ENCODE measurements around the gene MAPK8IP1. TPM values are rescaled to one million over a fixed set of nuclear protein-coding genes. Genes with fewer than 3 reads are reported as not detected.
A peak's percentile ranks its signal among the peaks of the same experiment; 100 is the strongest.

MAPK8IP1 gene
- total and polyA plus RNA-seq, 2 donors (not counting 1 experiment from before 2014, with no cell fraction given), result 2.1 to 4.0 TPM

DNA sequence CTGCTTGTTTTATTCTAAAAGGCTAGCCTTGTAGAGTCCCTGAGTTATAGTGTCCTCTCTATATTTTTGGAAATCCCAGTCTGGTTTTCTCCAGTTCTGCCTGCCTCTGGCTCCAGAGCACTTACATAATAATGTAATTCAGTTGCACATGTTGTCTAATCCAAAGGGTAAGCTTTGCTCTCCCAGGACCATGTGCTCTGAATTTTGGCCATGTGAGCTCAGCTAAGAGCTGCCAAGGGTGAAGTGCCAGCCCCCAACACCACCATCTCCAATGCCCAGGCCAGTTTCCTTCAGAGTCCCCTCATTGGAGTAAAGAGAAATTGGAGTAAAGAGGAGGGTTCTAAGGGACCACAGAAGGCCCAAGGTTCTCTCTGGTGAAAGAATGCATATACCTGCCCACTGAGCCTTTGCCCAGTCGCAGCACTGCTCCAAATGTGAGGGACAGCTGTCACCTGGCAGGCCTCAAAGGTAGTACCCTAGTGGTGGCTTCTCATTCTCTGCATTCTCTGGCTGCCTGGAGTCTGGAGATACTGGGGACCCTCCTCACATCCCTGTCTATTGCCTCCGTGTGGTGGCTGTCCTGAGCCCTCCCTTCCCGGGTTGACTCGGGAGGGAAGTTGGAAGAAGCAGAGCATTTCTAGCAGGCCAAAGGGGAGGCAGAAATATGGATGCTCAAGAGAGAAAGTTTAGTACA, 33.3 kb upstream of the MAPK8IP1 start:
- WGBS (ENCODE audit: insufficient coverage), result 85% methylated on average over 3 of the region's 4 CpGs
- peak overlapping the region; percentile 56 for H3K4me3 Mint-ChIP-seq
- no peaks in the 10 kb centered on the region for H3K9me3 Mint-ChIP-seq (ENCODE audit: insufficient read depth)
- peaks cover 45% of the 10 kb centered on the region for H3K4me1 Mint-ChIP-seq
- H3K27me3 ChIP-seq (replicated peaks in 1 of 4; ENCODE audit: control extremely low read depth in 1 of 4, control insufficient read depth in 3 of 4, insufficient read depth in 4 of 4, low read length in 3 of 4), result no peaks in the 10 kb centered on the region
- H2AFZ ChIP-seq (ENCODE audit: insufficient read depth, low read depth, low read length, poor library complexity, severe bottlenecking), result no peak overlapping the region
- no peak for DNase-seq
- no peaks in the 10 kb centered on the region for H3K27me3 Mint-ChIP-seq
- no peak for TF ChIP-seq EZH2 (IDR thresholded peaks at IDR 0.05; ENCODE audit: borderline replicate concordance, insufficient read depth, low read depth, low read length, poor library complexity, severe bottlenecking)
- TF ChIP-seq, protein P1, sequence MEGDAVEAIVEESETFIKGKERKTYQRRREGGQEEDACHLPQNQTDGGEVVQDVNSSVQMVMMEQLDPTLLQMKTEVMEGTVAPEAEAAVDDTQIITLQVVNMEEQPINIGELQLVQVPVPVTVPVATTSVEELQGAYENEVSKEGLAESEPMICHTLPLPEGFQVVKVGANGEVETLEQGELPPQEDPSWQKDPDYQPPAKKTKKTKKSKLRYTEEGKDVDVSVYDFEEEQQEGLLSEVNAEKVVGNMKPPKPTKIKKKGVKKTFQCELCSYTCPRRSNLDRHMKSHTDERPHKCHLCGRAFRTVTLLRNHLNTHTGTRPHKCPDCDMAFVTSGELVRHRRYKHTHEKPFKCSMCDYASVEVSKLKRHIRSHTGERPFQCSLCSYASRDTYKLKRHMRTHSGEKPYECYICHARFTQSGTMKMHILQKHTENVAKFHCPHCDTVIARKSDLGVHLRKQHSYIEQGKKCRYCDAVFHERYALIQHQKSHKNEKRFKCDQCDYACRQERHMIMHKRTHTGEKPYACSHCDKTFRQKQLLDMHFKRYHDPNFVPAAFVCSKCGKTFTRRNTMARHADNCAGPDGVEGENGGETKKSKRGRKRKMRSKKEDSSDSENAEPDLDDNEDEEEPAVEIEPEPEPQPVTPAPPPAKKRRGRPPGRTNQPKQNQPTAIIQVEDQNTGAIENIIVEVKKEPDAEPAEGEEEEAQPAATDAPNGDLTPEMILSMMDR (IDR thresholded peaks at IDR 0.05), result no peak
- H3K9me3 ChIP-seq (ENCODE audit: control extremely low read depth in 1 of 3, control insufficient read depth in 2 of 3, insufficient read depth in 1 of 3, low read length in 2 of 3), result no peaks in the 10 kb centered on the region
- H3K4me1 ChIP-seq (ENCODE audit: control insufficient read depth in 2 of 2, insufficient read depth in 2 of 2, low read length in 2 of 2), result peaks cover 25 to 31% of the 10 kb centered on the region in 2 donors
- no peak overlapping the region for H3K27ac Mint-ChIP-seq
- peak overlapping the region; percentile 51 for H3K4me2 ChIP-seq (replicated peaks; ENCODE audit: low read depth, low read length, poor library complexity, severe bottlenecking)
- peaks cover 0 to 24% of the 10 kb centered on the region in 2 experiments for H3K36me3 ChIP-seq (replicated peaks in 1 of 2; ENCODE audit: control extremely low read depth in 1 of 2, control insufficient read depth in 1 of 2, extremely low read depth in 1 of 2, insufficient read depth in 2 of 2, low read length in 1 of 2)
- ChIA-PET CTCF (interaction anchor here (3.2 kb wide), 1 partner anchor 80 kb away, joined by 12 read pairs; no protein-coding TSS in a partner anchor), POLR2A (no interaction called here)
- no peak for ATAC-seq (ENCODE audit: low read depth)
- intact Hi-C loops (cut with micrococcal nuclease), result no loop called here
- peaks cover 79% of the 10 kb centered on the region for H4K20me1 ChIP-seq (ENCODE audit: control insufficient read depth, insufficient read depth, low read length, poor library complexity, severe bottlenecking)
- no peak overlapping the region for H3K4me3 ChIP-seq (ENCODE audit: control extremely low read depth in 1 of 5, extremely low read depth in 1 of 5, insufficient read depth in 1 of 5, low read depth in 2 of 5, low read length in 4 of 5)
- peak overlapping the region; percentile 22 for H3K9ac ChIP-seq (ENCODE audit: low read length)
- peak overlapping the region in 1 of 2 donors; percentile 30 for H3K27ac ChIP-seq (ENCODE audit: low read length in 2 of 2)
- peaks cover 92% of the 10 kb centered on the region for H3K79me2 ChIP-seq (ENCODE audit: control insufficient read depth, insufficient read depth, low read length)

DNA sequence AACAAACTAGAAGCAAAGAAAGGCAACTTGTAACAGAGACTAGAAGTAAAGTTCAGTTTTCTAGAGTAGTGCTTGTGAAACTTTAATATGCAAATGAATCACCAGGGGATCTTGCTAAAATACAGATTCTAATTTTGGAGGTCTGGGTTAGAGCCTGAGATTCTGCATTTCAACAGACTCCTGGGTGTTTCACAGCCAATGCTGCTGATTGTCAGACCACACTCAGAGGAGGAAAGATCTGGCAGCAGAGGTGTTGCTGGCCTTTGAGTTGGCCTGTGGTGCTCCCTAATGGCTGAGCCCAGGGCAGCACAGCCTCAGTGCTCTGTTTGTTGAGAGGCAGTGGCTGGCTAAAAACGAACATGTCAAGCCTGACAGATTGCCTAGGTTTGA, 32.7 kb upstream of the MAPK8IP1 start:
- ChIA-PET POLR2A (no interaction called here), CTCF (interaction anchor here (1.5 to 3.2 kb wide), 2 partner anchors 81 kb away, joined by 8 to 12 read pairs; no protein-coding TSS in a partner anchor)
- ATAC-seq (ENCODE audit: low read depth), result peak; percentile 32
- no peak overlapping the region for H3K27ac Mint-ChIP-seq
- H3K4me2 ChIP-seq (replicated peaks; ENCODE audit: low read depth, low read length, poor library complexity, severe bottlenecking), result peak overlapping the region; percentile 51
- peaks cover 84% of the 10 kb centered on the region for H4K20me1 ChIP-seq (ENCODE audit: control insufficient read depth, insufficient read depth, low read length, poor library complexity, severe bottlenecking)
- H3K9me3 Mint-ChIP-seq (ENCODE audit: insufficient read depth), result no peaks in the 10 kb centered on the region
- H3K27me3 Mint-ChIP-seq, result no peaks in the 10 kb centered on the region
- H3K9ac ChIP-seq (ENCODE audit: low read length), result peak overlapping the region; percentile 22
- H3K27ac ChIP-seq (ENCODE audit: low read length in 2 of 2), result peak overlapping the region in 1 of 2 donors; percentile 30
- no peak for TF ChIP-seq EZH2 (IDR thresholded peaks at IDR 0.05; ENCODE audit: borderline replicate concordance, insufficient read depth, low read depth, low read length, poor library complexity, severe bottlenecking)
- TF ChIP-seq, protein P1 (IDR thresholded peaks at IDR 0.05), result no peak
- H3K4me1 ChIP-seq (ENCODE audit: control insufficient read depth in 2 of 2, insufficient read depth in 2 of 2, low read length in 2 of 2), result peaks cover 25 to 30% of the 10 kb centered on the region in 2 donors
- peaks cover 0 to 29% of the 10 kb centered on the region in 2 experiments for H3K36me3 ChIP-seq (replicated peaks in 1 of 2; ENCODE audit: control extremely low read depth in 1 of 2, control insufficient read depth in 1 of 2, extremely low read depth in 1 of 2, insufficient read depth in 2 of 2, low read length in 1 of 2)
- no peaks in the 10 kb centered on the region for H3K27me3 ChIP-seq (replicated peaks in 1 of 4; ENCODE audit: control extremely low read depth in 1 of 4, control insufficient read depth in 3 of 4, insufficient read depth in 4 of 4, low read length in 3 of 4)
- DNase-seq, result no peak
- intact Hi-C loops (cut with micrococcal nuclease), result no loop called here
- no peak overlapping the region for H2AFZ ChIP-seq (ENCODE audit: insufficient read depth, low read depth, low read length, poor library complexity, severe bottlenecking)
- no peaks in the 10 kb centered on the region for H3K9me3 ChIP-seq (ENCODE audit: control extremely low read depth in 1 of 3, control insufficient read depth in 2 of 3, insufficient read depth in 1 of 3, low read length in 2 of 3)
- peak overlapping the region; percentile 56 for H3K4me3 Mint-ChIP-seq
- H3K4me1 Mint-ChIP-seq, result peaks cover 45% of the 10 kb centered on the region
- no CpG with 5 or more reads among the region's 1 CpG for WGBS (ENCODE audit: insufficient coverage)
- H3K79me2 ChIP-seq (ENCODE audit: control insufficient read depth, insufficient read depth, low read length), result peaks cover 91% of the 10 kb centered on the region
- no peak overlapping the region for H3K4me3 ChIP-seq (ENCODE audit: control extremely low read depth in 1 of 5, extremely low read depth in 1 of 5, insufficient read depth in 1 of 5, low read depth in 2 of 5, low read length in 4 of 5)

Measured in B cell (primary cell).